Stimulated activated CD4-positive, alpha-beta T cell treated with anti-CD3 and anti-CD28 coated beads, Interleukin-15, amount 100 ng/mL, for 24 hours (primary cell): ENCODE measurements around the gene FBXL20.

Experiments
- DNase-seq: peaks from one replicate; pipeline ENCODE4 v3.0.0-alpha.2; 2020

Gene FBXL20

DNA sequence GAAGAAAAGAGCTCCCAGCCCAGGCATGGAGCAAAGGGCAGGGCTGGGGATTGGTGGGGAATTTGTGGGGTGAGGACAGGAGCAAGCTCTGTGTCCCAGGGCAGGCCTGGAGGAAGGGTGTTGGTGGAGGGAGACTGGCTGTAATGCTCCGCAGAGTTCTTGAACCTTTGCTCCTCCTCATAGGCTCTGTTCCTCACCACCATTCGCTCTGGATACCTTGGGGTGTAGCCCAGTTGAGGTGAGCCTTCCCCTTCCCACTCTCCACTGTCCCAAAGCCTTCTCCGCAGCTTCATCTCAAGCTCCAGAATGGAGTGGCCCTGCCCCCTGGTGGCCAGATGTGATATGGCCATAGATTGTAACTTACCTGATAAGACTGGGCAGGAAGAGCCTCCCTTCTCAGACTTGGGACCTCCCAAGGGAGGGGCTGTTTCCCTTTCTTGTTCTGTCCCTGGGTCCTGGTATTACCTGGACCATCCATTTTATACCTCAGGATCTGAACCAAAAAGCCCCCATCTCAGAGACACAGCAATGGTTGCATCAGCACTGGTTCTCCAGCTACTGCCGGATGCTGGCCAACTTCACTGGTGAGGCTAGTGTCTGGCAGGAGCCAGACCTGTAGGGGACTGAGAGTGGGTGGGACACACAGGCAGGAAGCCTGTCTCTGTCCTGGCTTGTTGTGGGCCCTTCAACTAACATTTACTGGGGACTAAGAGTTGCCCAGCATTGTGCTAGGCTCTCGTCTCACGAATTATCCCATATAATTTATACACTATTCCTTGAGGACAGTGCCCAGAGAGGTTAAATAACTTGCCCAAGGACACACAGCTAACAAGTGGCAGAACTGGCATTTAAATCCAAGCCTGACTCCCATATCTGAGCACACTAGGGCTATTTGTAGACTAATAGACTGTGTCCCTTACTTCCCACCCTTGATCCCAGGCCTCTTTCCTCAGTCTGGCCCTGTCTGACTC is 156.5 kb downstream of the FBXL20 start:
- DNase-seq: peak; percentile 92

DNA sequence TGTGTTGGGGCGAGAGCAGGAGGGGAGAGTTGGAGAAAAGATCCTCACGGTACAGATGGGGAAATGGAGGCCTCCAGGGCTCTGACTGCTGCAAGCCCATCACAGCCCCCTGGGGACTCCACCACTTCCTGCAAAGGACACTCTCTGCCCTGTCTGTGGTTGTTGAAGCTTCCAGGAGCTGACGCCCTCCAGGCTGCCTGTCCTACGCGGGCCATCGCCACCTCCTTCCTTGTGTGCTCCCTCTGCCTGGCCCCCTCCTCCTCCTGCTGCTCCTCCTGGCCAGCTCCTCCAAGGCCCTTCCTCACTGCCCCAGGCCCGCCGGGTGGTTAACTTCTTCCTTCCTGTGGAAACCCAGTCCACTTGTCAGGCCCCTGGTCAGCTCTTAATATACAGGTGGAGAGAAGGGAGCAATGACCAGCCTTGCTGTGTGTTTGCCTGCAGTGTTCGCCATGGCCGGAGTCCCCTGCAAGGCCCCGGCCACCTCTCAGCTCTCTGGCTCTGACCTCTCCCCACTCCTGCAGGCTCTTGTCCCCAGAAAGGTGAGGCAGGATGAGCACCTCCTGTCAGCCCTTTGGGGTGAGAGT is 157.3 kb downstream of the FBXL20 start:
- no peak for DNase-seq

DNA sequence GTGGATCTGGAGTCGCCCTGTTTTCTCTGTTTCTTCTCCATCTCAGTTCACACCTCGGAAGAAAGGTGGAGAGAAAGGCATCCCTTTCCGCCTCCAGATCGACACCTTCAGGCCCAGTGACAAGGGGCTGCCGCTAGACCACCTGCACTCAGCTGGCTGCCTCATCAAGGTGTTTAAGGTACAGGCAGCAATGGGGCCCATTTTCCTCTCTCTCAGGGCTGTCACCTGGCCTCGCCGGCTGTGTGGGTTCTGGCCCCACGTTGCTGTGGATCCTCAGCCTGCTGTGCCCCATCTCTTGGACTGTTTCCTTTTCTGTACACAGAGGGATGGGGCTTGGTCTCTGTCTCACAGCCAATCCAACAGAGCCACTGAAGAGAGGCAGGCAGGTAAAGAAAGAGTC is 158.3 kb downstream of the FBXL20 start:
- DNase-seq: no peak

DNA sequence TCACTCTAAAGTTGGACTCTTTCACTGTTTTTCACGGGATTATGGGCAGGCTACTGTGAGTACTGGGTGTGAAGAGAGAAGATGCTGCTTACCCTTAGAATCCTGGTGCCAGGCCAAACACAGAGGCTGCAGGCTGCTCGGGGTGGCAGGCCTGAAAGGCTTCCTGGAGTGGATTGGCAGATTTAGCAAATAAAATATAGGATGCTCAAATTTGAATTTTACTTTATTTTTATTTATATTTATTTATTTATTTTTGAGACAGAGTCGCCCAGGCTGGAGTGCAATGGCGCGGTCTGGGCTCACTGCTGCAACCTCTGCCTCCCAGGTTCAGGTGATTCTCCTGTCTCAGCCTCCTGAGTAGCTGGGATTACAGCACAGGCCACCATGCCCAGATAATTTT is 160.8 kb downstream of the FBXL20 start:
- no peak for DNase-seq

DNA sequence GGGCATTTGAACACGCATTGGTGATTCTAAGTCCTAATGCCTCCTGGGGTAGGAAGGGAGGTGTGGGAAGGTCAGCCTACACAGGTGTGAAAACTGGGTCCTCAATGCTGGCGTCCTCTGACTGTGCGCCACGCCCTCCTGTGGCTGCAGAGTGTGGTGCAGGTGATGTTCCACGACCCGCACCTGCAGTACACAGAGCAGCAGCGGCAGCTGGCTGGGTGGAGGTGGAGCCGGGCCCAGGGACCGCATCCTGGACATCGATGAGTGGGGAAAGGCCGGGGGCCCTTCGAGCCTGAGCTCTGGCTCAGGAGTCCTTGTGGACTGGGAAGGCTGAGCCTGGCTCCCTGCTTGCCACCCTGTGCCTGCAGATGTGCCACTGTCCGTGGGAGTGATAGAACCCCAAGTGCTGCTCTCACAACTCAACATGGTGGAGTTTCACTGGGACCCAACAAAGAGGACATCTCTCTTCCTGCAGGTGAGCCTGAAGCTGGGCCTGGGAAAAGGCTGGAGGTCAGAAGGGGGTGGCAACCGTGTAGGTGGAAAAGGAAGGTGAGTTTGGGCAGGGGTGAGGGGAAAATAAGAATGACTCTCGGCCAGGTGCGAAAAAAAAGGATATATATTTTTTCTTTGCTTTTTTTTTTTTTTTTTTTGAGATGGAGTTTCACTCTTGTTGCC is 161.6 kb downstream of the FBXL20 start:
- DNase-seq: peak; percentile 78

DNA sequence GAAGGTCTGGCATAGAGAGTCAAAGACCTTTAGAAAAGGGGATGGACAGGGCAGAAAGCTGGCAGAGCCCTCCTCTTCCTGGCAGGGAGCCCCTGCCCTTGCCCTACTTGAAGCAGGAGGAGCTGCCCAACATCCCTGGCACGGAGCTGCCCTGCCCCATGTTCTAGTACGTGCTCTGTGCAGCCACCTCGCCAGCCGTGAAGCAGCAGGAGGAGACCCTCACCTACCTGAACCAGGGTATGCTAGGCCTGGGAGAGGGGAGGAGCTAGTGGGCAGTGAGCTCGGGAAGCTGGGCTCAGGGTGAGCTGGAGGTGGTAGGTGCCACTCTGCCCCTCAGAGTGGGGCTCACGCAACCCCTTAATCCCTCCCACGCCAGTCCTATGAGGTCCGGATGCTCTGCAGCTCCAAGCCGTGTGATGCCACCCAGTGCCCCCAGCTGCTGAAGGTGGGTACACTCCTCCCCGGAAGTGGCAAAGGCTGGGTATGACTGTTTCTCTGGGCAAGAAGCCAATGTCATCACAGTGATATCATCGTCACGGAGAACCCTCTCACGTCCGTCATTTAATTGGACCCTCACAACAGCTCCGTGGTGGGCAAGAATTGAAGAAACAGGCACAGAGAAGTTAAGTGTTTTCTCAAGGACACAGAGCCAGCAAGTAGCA is 163.0 kb downstream of the FBXL20 start:
- DNase-seq: peak; percentile 71

DNA sequence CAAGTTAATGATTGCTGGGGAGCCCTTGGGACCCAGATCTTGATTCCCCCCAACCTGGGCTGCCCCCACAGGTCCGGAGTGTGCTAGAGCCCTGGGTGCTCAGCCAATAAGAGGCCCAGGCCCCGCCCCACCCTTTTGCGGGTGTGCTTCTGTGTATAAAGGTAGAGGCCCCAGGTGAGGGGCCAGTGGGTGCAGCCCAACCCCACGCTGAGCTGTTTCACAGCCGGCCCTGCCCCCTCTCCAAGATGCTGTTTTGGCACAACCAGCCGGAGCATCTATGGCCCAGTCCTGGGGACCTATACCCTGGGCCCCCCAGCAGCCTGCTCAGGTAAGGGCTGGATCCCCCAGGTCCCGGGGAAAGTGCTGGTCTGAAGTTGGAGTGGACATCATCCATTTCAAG is 163.8 kb downstream of the FBXL20 start:
- DNase-seq: no peak

DNA sequence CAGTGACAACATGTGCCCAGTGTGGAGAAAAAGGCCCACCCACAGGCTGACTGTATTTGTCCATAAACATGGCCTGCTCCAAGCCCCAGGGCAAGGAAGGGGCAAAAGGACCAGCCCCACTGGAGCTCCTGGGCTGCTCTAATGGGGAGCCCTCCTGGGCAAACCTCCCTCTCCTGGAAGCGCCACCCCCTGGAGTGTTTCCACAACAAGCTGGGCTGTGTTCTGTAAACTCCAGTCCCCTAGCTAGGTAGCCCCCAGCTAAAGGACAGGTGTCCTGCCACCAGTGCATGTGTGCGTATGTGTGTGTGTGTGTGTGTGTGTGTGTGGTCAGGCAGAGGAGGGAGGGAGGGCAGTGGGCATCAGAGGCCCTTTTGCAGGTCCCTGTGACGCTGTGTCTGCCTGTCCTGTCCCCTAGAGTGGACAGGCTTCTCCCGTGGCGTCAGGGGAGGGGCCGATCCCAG is 164.4 kb downstream of the FBXL20 start:
- no peak for DNase-seq

DNA sequence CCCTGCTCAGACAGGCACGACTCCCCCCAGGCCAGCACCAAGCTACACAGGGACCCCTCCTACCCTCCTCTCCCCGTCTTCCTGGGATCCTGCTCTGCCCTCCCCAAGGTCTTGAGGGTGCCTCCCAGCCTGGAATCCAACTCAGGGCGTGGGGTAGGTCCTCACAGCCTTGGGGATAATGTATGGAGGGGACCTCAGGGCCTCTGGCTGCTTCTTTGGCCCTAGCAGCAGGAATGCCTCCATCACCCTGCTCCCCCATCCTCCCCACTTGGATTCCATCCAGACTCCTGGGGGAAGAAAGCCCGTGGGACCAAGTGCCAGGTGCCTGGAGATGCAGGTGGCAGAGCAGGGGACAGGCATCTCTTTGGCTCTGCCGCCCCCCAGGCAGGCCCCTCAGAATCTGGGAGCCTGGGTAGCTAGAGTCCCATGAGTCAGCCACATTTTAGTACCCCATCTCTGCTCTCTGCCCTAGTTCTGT is 164.9 kb downstream of the FBXL20 start:
- no peak for DNase-seq

DNA sequence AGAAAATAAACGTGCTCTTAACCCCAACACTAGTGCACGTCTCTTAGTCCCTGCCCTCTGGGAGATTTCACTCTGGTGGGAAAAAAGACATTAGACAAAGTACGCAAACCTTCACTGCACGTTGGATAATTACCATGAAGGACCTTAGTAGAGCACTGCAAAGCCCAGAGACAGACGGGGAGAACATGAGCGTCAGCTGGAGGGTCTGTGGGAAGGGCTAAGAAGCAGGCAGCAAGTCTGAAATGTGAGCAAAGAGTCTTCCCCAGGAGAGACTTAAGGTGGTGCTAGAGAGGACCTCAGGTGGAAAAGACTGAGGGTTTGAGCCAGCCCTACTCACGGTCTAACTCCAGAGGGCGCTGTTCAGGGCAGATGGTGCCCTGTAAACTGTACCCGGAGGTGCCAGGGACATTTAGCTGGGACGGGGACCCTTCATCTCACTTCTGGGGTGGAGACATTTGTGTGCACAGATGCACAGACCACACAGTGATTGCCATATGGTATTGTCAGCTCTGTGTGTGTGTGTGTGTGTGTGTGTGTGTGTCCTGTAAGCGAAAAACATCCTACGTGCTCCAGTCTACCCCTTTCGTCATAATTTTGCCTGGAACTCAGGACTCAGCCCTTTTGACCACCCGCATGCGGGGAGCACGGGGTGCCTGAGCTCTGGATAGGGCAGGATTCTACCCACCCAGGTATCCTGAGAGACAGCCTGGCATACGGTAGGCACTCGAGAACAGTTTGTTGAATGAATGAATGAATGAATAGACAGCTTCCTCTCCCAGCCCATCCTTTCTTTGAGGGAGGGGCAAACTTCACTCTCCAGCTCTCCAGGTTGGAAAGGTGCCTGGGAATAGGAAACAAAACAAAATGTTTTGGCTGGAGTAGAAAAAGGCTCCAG is 165.6 kb downstream of the FBXL20 start:
- peak; percentile 53 for DNase-seq

DNA sequence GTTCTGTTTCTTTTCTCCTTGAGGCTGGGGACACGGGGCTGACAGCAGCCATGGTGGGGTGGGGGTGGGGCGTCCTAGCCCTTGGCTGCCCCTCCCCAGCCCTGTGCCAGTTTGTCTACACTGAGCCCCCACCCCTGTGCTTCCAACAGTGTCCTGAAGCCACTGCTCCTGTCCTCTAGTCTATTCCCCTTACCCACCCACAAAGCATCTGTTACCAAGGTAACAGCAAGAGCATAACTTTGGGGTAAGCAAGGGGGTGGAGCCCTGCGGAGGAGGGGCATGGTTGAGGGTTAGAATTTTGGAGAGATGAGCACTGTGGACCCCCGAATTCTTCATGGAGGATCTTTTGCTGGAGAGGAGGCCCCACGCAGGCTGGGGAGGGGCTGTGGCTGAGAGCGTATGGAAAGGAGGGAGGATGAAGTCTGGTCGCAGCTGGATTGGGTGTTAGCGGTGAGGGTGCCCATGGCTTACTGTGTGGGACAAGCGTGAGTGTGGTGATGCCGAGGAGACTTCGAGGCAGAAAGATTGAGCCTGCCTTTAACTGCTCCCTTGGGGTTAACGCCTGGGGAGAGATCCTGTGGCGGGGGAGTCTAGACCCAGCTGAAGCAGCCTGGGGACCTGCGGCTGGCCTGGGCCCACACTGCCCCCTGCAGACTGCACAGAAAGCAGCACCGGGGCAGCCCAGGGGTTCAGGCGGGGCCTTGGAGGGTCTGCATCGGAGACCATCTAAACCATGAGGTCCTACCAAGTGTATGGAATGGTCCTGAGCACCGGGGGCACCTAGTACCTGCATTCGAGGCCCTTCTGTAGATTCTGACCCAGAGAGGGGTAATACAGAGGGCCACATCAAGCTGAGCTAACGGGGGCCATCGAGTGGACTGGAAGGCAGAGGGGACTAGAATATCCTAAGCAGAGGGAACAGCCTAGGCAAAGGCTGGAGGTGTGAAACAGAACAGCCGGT is 169.6 kb downstream of the FBXL20 start:
- DNase-seq: peak; percentile 65

DNA sequence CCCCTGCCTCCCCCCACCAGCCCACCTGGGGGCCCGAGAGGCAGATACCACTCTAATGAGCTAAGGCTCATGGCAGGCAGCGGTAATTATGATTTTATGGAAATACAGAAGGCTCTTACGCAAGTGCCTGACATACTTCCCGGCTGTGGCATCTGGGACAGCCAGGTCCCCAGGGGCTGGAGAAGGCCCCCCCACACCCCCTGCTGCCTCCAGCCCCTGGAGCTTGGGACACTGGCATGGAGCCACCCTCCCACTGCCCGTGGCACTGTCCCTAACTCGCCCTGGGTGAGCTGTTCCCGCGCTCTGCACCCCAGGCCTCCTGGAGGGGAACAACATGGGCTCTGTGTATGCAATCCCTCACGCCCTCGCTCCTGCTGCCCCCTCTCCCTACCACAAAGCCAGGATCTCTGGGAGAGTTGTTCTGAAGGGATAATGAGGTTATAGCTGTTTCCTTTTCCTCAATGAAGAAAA is 170.3 kb downstream of the FBXL20 start:
- DNase-seq: no peak

DNA sequence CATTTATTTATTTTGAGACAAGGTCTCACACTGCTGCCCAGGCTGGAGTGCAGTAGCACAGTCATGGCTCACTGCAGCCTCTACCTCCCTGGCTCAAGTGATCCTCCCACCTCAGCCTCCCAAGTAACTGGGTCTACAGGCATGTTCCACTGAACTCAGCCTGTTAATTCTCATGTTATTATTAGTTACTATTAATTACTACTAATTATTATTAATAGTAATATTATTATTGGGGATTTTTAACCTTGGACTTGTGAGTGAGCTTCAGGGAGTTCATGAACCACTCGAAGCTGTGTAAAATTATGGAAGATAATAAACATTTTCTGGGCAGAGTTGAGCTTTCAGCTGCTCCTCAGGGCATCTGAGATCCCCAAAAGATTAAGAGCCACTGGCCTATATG is 171.1 kb downstream of the FBXL20 start:
- DNase-seq: no peak

DNA sequence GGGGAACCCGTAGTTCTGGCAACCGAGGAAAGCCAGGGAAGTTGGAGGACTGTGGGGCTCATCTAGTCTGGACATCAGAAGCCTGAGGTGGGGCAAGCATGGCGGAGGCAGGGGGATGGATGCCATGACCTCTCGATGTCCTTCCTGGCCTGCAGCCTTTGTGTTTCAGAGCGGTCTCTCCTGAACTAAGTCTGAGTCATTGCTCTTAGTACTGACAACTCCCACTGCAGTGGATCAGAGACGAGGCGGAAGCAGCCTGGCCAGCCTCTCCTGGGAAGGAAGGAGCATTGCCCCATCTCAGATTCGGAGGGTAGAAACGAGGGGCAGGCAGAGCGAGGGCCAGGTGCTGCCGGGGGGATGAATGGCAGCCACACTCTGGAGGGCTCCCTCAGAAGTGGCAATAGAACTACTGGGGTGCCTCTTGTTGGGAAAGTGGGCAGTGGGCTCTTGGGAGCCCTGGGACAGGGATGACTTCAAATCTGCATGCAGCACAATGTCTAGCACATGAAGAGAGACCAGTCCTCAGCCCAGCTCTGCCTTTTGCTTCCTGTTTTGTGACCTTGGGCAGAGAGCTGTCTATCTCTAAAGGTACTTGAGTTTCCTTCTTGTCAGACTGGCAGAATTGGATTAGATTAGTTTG is 172.0 kb downstream of the FBXL20 start:
- DNase-seq: no peak

DNA sequence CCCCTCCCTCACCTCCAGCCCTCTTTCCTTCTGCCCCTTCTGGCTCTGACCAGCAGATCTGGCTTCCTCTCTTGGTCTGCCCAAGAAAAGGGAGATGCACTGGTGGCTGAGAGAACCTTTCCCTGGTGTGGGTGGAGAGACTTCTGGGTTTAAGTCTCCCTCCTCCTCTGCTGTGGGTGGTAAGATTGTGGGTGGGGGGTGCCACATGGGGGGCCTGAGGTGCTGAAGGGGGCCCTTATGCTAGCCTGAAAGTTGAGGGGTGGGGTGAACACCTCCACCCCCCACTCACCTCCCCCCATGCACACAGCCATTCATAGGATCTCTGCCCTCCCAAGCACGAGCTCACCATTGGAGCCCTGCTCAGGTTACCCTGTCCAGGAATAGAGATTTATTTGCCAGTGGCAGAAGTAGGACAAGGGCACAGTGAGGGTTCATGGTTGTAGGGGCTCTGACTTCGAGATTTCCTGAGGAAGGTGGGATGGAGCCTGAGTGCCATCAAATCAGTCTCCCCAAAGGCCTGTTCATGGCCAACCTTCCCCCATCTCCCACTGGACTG is 174.0 kb downstream of the FBXL20 start:
- DNase-seq: no peak

DNA sequence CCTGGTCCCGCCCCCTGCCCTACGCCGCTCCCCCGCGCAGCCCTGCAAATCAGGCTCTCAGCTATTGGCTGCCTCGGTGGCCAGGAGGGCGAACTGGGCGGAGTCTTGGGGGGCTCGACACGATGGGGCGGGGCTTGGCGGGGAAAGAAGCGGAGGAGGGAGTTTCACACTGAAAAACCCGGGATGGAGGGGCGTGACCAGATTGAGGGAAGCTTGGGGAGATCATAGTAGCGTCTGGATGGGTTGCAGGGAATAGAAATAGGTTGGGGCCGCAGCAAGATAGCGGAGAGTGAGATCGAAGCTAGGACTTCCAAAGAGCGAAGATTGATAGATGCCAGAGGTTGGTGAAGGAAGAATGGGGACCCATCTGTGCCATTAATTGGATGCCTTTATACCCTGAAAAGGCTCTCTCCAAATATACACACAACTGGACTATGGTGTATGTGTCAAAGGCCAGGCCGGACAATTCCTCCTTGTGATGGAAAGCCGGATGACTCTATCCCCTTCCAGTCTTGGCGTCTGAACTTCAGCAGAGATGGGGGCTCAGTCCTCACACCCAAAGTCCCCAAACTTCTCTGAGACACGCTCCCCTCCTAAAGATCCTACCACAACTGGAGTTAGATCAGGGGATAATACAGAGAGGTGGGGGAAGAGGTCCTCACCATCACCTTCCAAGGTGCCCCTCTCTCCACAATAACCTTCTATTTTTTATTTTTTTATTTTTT is 175.3 kb downstream of the FBXL20 start:
- peak; percentile 70 for DNase-seq

DNA sequence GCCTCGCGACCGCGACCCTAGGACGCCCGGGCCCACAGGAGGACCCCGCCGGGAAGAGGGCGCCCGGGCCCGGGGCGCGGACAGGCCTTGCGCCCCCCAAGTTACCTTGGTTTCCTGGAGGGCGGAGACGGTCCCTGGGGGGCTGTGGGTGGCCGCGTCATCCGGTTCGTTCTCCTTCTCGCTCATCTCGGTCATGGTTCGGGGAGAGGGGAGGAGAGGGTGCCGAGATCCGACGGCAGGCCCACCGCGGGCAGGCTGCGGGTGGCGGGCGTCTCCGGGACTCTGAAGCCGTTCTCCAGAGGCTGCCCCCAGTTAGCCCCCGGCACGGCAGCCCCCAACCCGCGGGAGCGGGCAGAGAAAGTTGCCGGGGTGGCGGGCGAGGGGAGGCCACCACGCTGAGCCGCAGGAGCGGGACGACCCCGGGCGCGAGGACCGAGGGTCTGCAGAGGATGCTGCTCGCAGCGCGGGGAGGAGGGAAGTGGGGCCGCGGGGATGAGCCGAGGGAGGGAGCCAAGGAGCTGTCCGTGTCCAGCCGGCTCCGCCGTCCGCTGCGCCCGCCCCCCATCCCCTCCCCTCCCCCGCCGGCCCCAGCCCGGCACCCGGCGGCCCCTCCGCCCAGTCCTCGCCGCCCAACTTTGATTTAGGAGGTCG is 176.0 kb downstream of the FBXL20 start, which contains the start of gene STAC2:
Gene STAC2 (minus strand): TSS at position 638 of the 651 bp plus-strand sequence. CDS start 443 bp downstream, at position 195.
- no peak for DNase-seq

DNA sequence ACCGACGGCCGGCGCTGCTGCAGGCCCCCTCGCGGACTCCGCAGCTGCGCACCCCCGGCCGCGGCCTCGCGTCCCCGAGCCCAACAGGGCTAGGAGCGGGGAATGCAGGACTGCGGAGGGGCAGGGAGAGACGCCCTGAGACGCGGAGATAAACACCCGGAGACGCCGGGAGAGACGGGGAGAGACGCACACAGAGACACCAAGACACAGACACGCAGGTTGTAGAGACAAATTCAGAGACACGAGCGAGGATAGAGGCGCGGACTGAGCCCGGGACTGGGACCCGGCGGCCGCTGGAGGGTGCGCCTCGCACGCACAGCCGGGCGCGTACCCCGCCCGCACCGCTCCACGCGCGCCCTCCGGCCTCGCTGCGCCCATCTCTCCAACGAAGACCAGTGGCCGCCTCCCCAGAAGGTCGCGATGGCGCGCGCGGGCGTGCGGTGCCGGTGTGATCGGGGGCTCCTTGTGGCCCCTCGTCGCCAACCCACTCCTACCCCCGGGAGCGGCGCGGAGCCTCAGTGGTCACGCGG is 176.6 kb downstream of the FBXL20 start:
- DNase-seq: no peak
